ENCODE data around the gene UBB. TPM values are rescaled to one million over a fixed set of nuclear protein-coding genes. Genes with fewer than 3 reads are reported as not detected.

Gene UBB
- polyA plus RNA-seq, 1 donor from 2014 or later, result 2,318 TPM

DNA sequence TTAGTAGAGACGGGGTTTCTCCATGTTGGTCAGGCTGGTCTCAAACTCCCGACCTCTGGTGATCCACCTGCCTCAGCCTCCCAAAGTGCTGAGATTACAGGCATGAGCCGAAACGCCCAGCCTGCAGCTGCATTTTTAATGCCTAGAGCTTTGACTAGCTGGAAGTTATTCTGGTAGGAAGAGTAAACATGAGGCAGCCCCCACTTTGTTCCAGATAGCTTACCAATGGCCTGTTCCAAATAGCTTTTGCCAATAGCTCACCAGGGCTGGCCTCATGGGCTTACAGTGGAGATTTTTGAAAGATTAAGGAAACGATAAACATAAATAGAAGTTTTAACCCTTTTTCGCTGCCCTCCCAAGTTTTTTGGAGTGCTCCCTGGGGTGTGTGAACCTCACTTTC is 44.3 kb downstream of the UBB start:
- H3F3A ChIP-seq (ENCODE audit: insufficient read depth, low read length, poor library complexity, severe bottlenecking), result no peaks in the 10 kb centered on the region
- no peaks in the 10 kb centered on the region for H3K9me2 ChIP-seq (ENCODE audit: insufficient read depth, low read length)
- no peak overlapping the region for H3K27ac ChIP-seq (ENCODE audit: low read length)
- H3K9me3 ChIP-seq (ENCODE audit: low read length), result no peaks in the 10 kb centered on the region
- H3K9ac ChIP-seq (ENCODE audit: low read length), result no peak overlapping the region
- TF ChIP-seq, protein P1, sequence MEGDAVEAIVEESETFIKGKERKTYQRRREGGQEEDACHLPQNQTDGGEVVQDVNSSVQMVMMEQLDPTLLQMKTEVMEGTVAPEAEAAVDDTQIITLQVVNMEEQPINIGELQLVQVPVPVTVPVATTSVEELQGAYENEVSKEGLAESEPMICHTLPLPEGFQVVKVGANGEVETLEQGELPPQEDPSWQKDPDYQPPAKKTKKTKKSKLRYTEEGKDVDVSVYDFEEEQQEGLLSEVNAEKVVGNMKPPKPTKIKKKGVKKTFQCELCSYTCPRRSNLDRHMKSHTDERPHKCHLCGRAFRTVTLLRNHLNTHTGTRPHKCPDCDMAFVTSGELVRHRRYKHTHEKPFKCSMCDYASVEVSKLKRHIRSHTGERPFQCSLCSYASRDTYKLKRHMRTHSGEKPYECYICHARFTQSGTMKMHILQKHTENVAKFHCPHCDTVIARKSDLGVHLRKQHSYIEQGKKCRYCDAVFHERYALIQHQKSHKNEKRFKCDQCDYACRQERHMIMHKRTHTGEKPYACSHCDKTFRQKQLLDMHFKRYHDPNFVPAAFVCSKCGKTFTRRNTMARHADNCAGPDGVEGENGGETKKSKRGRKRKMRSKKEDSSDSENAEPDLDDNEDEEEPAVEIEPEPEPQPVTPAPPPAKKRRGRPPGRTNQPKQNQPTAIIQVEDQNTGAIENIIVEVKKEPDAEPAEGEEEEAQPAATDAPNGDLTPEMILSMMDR (IDR thresholded peaks at IDR 0.05; ENCODE audit: poor library complexity, severe bottlenecking), result no peak
- TF ChIP-seq EZH2 (IDR thresholded peaks at IDR 0.05; ENCODE audit: borderline replicate concordance, insufficient read depth, low read length, poor library complexity, severe bottlenecking) (no peak), MXI1 (conservative IDR thresholded peaks at IDR 0.05; ENCODE audit: poor library complexity, severe bottlenecking) (no peak), TAF1 (IDR thresholded peaks at IDR 0.05; ENCODE audit: low read depth) (no peak), SMC3 (conservative IDR thresholded peaks at IDR 0.05; ENCODE audit: poor library complexity) (no peak), REST (IDR thresholded peaks at IDR 0.05; ENCODE audit: borderline replicate concordance) (no peak), RAD21 (conservative IDR thresholded peaks at IDR 0.05) (no peak), POLR2AphosphoS5 (IDR thresholded peaks at IDR 0.05) (no peak), EP300 (conservative IDR thresholded peaks at IDR 0.05; ENCODE audit: poor library complexity, severe bottlenecking) (no peak)
- no peak overlapping the region for H3K4me3 ChIP-seq (ENCODE audit: low read length)
- no peaks in the 10 kb centered on the region for H3K36me3 ChIP-seq (ENCODE audit: insufficient read depth, low read length)
- no peaks in the 10 kb centered on the region for H4K20me1 ChIP-seq (ENCODE audit: insufficient read depth)
- H3K27me3 ChIP-seq (ENCODE audit: insufficient read depth, low read depth, low read length), result no peaks in the 10 kb centered on the region
- no peak overlapping the region for H2AFZ ChIP-seq (ENCODE audit: low read depth, low read length)
- no peak overlapping the region for H3K4me2 ChIP-seq (ENCODE audit: low read length)
- H3K79me2 ChIP-seq (replicated peaks; ENCODE audit: insufficient read depth, low read length), result no peaks in the 10 kb centered on the region

- no peak overlapping the region for H3K4me3 ChIP-seq (ENCODE audit: low read length)
- H3K9ac ChIP-seq (ENCODE audit: low read length), result no peak overlapping the region
- H3K27ac ChIP-seq (ENCODE audit: low read length), result no peak overlapping the region
- TF ChIP-seq, protein P1 (IDR thresholded peaks at IDR 0.05; ENCODE audit: poor library complexity, severe bottlenecking), result no peak
- TF ChIP-seq POLR2AphosphoS5 (IDR thresholded peaks at IDR 0.05), result no peak
- no peak for TF ChIP-seq SMC3 (conservative IDR thresholded peaks at IDR 0.05; ENCODE audit: poor library complexity)
- TF ChIP-seq RAD21 (conservative IDR thresholded peaks at IDR 0.05), result no peak
- TF ChIP-seq EP300 (conservative IDR thresholded peaks at IDR 0.05; ENCODE audit: poor library complexity, severe bottlenecking), result no peak
- TF ChIP-seq TAF1 (IDR thresholded peaks at IDR 0.05; ENCODE audit: low read depth), result no peak
- no peak for TF ChIP-seq EZH2 (IDR thresholded peaks at IDR 0.05; ENCODE audit: borderline replicate concordance, insufficient read depth, low read length, poor library complexity, severe bottlenecking)
- TF ChIP-seq MXI1 (conservative IDR thresholded peaks at IDR 0.05; ENCODE audit: poor library complexity, severe bottlenecking), result no peak
- TF ChIP-seq REST (IDR thresholded peaks at IDR 0.05; ENCODE audit: borderline replicate concordance), result no peak
- no peaks in the 10 kb centered on the region for H3K27me3 ChIP-seq (ENCODE audit: insufficient read depth, low read depth, low read length)
- no peaks in the 10 kb centered on the region for H3K9me2 ChIP-seq (ENCODE audit: insufficient read depth, low read length)
- H3K36me3 ChIP-seq (ENCODE audit: insufficient read depth, low read length), result no peaks in the 10 kb centered on the region
- no peak overlapping the region for H2AFZ ChIP-seq (ENCODE audit: low read depth, low read length)
- no peak overlapping the region for H3K4me2 ChIP-seq (ENCODE audit: low read length)
- no peaks in the 10 kb centered on the region for H3K9me3 ChIP-seq (ENCODE audit: low read length)
- H4K20me1 ChIP-seq (ENCODE audit: insufficient read depth), result no peaks in the 10 kb centered on the region
- H3K79me2 ChIP-seq (replicated peaks; ENCODE audit: insufficient read depth, low read length), result no peaks in the 10 kb centered on the region
- no peaks in the 10 kb centered on the region for H3F3A ChIP-seq (ENCODE audit: insufficient read depth, low read length, poor library complexity, severe bottlenecking)
These were observed 45.1 kb downstream of the UBB start for GRCh38 chr17:16425698-16426659.
